ENCODE measurements around the gene FRMD1. TPM values are rescaled to one million over a fixed set of nuclear protein-coding genes. Genes with fewer than 3 reads are reported as not detected.

The FRMD1 gene
- total and polyA plus RNA-seq, 2 donors: 1.3 to 23.1 TPM

GRCh38 chr6:168030218-168030746, 48.7 kb downstream of the FRMD1 start:
- Histone ChIP-seq H3K4me1 (ENCODE audit: control insufficient read depth in 2 of 2, insufficient read depth in 2 of 2, low read length in 2 of 2) (no peaks in the 10 kb centered on the region), H3K27me3 (ENCODE audit: control insufficient read depth in 2 of 2, insufficient read depth in 1 of 2, low read length in 1 of 2) (peaks cover 0 to 8% of the 10 kb centered on the region in 2 donors), H3K27ac (ENCODE audit: low read depth in 1 of 2, low read length in 1 of 2) (no peak overlapping the region), H3K9me3 (ENCODE audit: control insufficient read depth in 2 of 2, insufficient read depth in 1 of 2, low read length in 1 of 2) (peaks cover 1 to 14% of the 10 kb centered on the region in 2 donors), H3K36me3 (ENCODE audit: control insufficient read depth in 2 of 2, insufficient read depth in 2 of 2, low read length in 1 of 2) (no peaks in the 10 kb centered on the region), H3K4me3 (ENCODE audit: low read length in 2 of 2) (no peak overlapping the region)
- DNase-seq (ENCODE audit: low read depth in 6 of 9, low spot score in 9 of 9): no peak
- WGBS: 91% methylated on average over 5 of the region's 5 CpGs

DNA sequence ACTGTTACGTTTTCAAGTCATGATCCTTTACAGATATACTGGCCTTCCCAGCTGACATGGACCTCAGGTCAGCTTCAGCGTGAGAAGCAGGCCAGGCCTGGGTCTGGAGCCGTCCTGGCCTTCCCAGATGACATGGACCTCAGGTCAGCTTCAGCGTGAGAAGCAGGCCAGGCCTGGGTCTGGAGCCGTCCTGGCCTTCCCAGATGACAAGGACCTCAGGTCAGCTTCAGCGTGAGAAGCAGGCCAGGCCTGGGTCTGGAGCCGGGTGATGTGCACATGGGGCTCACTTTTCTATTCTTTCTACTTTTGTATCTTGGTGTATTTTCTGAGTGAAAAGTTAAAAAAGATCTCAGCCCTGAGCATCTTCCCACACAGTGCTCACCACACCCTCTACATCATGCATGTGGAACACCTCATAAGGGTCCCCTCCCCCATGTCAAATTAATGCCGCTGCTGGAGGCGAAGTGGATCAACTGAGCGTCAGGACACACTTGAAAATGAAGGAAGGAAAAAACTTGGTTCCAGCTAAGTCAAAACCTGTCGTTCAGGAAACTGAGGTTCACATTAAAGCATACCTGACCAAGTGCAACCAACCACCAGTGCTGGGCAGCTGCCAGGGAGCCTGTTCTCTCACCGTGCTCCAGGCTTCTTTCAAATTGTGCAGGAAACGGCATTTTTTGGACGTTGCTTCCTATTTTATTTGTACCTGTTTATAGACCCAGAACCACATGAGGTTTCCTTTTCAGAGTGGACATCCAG, 49.4 kb downstream of the FRMD1 start:
- WGBS: 64% methylated on average over 14 of the region's 14 CpGs
- no peak overlapping the region for H3K27ac ChIP-seq (ENCODE audit: low read depth in 1 of 2, low read length in 1 of 2)
- no peaks in the 10 kb centered on the region for H3K4me1 ChIP-seq (ENCODE audit: control insufficient read depth in 2 of 2, insufficient read depth in 2 of 2, low read length in 2 of 2)
- H3K9me3 ChIP-seq (ENCODE audit: control insufficient read depth in 2 of 2, insufficient read depth in 1 of 2, low read length in 1 of 2): peaks cover 1 to 8% of the 10 kb centered on the region in 2 donors
- H3K36me3 ChIP-seq (ENCODE audit: control insufficient read depth in 2 of 2, insufficient read depth in 2 of 2, low read length in 1 of 2): no peaks in the 10 kb centered on the region
- no peak overlapping the region for H3K4me3 ChIP-seq (ENCODE audit: low read length in 2 of 2)
- DNase-seq (ENCODE audit: low read depth in 6 of 9, low spot score in 9 of 9): no peak
- H3K27me3 ChIP-seq (ENCODE audit: control insufficient read depth in 2 of 2, insufficient read depth in 1 of 2, low read length in 1 of 2): peaks cover 0 to 2% of the 10 kb centered on the region in 2 donors

- DNase-seq (ENCODE audit: low read depth in 6 of 9, low spot score in 9 of 9): no peak
These were observed 50.8 kb downstream of the FRMD1 start for GRCh38 chr6:168028181-168028580.

DNA sequence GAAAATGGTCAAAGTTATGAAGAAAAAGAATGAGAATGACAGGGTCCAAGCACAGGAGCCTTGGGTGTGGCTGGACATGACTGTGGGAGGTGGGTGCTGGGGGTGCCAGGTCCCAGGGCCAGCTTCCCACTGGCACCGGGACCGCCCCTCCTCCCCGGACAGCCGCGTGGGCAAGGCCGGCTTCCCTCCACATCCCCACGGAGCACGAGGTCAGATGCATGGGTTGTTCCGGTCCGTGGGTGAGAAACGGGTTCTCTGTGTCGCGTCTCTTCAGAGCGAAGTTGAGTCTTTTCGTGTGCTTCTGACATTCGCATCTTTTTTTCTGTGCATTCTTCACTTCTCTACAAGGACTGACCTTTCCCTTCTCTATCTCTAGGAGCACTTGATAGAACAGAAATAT, 51.5 kb downstream of the FRMD1 start:
- Histone ChIP-seq H3K27ac (ENCODE audit: low read depth in 1 of 2, low read length in 1 of 2) (no peak overlapping the region), H3K4me3 (ENCODE audit: low read length in 2 of 2) (no peak overlapping the region), H3K4me1 (ENCODE audit: control insufficient read depth in 2 of 2, insufficient read depth in 2 of 2, low read length in 2 of 2) (no peaks in the 10 kb centered on the region), H3K36me3 (ENCODE audit: control insufficient read depth in 2 of 2, insufficient read depth in 2 of 2, low read length in 1 of 2) (no peaks in the 10 kb centered on the region), H3K27me3 (ENCODE audit: control insufficient read depth in 2 of 2, insufficient read depth in 1 of 2, low read length in 1 of 2) (no peaks in the 10 kb centered on the region), H3K9me3 (ENCODE audit: control insufficient read depth in 2 of 2, insufficient read depth in 1 of 2, low read length in 1 of 2) (peaks cover 0 to 5% of the 10 kb centered on the region in 2 donors)
- WGBS: 97% methylated on average over 16 of the region's 16 CpGs
- DNase-seq (ENCODE audit: low read depth in 6 of 9, low spot score in 9 of 9): no peak

More at GRCh38 chr6:168028181-168028580, 50.8 kb downstream of the FRMD1 start:
- no peaks in the 10 kb centered on the region for H3K36me3 ChIP-seq (ENCODE audit: control insufficient read depth in 2 of 2, insufficient read depth in 2 of 2, low read length in 1 of 2)
- 97% methylated on average over 9 of the region's 9 CpGs for WGBS
- no peaks in the 10 kb centered on the region for H3K27me3 ChIP-seq (ENCODE audit: control insufficient read depth in 2 of 2, insufficient read depth in 1 of 2, low read length in 1 of 2)
- no peak overlapping the region for H3K4me3 ChIP-seq (ENCODE audit: low read length in 2 of 2)
- peaks cover 0 to 5% of the 10 kb centered on the region in 2 donors for H3K9me3 ChIP-seq (ENCODE audit: control insufficient read depth in 2 of 2, insufficient read depth in 1 of 2, low read length in 1 of 2)
- H3K4me1 ChIP-seq (ENCODE audit: control insufficient read depth in 2 of 2, insufficient read depth in 2 of 2, low read length in 2 of 2): no peaks in the 10 kb centered on the region
- no peak overlapping the region for H3K27ac ChIP-seq (ENCODE audit: low read depth in 1 of 2, low read length in 1 of 2)

DNA sequence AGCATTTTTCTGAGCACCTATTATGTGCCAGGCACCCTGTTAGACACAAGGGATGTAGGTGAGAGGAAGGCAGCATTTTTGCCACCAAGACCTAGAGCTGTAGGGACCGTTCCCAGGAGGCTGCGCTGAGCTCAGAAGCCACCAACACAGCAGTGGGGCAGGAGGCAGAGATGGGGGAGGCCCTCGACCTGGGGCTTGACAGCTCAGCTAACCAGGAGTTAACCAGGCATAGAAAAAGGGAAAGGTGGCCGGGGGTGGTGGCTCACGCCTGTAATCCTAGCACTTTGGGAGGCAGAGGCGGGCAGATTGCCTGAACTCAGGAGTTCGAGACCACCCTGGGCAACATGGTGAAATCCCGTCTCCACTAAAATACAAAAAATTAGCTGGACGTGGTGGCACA, 52.1 kb downstream of the FRMD1 start:
- no peak overlapping the region for H3K4me3 ChIP-seq (ENCODE audit: low read length in 2 of 2)
- no peaks in the 10 kb centered on the region for H3K36me3 ChIP-seq (ENCODE audit: control insufficient read depth in 2 of 2, insufficient read depth in 2 of 2, low read length in 1 of 2)
- H3K4me1 ChIP-seq (ENCODE audit: control insufficient read depth in 2 of 2, insufficient read depth in 2 of 2, low read length in 2 of 2): no peaks in the 10 kb centered on the region
- WGBS: 95% methylated on average over 9 of the region's 9 CpGs
- H3K27ac ChIP-seq (ENCODE audit: low read depth in 1 of 2, low read length in 1 of 2): no peak overlapping the region
- DNase-seq (ENCODE audit: low read depth in 6 of 9, low spot score in 9 of 9): no peak
- no peaks in the 10 kb centered on the region for H3K27me3 ChIP-seq (ENCODE audit: control insufficient read depth in 2 of 2, insufficient read depth in 1 of 2, low read length in 1 of 2)
- H3K9me3 ChIP-seq (ENCODE audit: control insufficient read depth in 2 of 2, insufficient read depth in 1 of 2, low read length in 1 of 2): peaks cover 0 to 5% of the 10 kb centered on the region in 2 donors

DNA sequence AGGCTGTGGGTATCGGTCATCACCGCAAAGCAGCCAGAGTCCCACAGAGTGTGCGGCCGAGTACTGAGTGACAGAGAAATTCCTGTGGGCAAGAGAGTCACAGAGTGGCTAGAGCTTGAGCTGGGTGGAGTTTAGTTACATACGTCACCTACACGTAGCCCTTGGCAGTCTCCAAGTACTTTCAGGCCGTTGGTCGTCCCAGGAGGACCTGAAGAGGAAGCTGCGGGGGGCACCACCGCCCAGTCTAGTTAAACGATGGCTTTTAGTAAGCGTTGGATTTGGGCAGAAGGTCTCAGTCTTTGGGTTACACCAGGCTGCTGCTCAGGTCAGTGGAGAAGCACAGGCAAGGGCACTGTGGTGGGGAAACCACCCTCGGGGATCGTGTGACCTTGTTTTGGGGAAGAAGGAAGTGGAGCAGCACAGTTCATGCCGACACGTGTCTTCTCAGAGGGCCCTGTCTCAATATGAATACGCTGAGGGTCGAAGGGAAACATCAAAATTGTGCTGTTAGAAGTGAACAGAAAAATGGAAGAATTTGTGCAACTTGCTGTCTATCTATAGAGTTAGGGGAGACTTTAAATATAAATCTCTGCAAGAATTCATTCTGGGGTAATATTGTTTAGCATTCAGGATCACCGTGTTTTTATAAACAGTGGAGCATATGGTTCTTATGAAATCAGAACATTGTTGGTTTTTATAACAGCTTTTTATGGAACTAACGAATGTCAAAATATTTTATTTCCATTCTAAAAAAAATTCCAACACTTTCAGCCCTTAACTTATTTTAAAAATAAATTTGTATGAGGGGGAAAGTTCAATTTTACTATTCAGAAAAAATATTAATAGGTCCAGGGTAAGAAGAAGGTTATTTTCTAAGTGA, 52.9 kb downstream of the FRMD1 start:
- 91% methylated on average over 20 of the region's 20 CpGs for WGBS
- DNase-seq (ENCODE audit: low read depth in 6 of 9, low spot score in 9 of 9): no peak
- Histone ChIP-seq H3K4me3 (ENCODE audit: low read length in 2 of 2) (no peak overlapping the region), H3K27ac (ENCODE audit: low read depth in 1 of 2, low read length in 1 of 2) (no peak overlapping the region), H3K9me3 (ENCODE audit: control insufficient read depth in 2 of 2, insufficient read depth in 1 of 2, low read length in 1 of 2) (peaks cover 0 to 5% of the 10 kb centered on the region in 2 donors), H3K4me1 (ENCODE audit: control insufficient read depth in 2 of 2, insufficient read depth in 2 of 2, low read length in 2 of 2) (no peaks in the 10 kb centered on the region), H3K36me3 (ENCODE audit: control insufficient read depth in 2 of 2, insufficient read depth in 2 of 2, low read length in 1 of 2) (no peaks in the 10 kb centered on the region), H3K27me3 (ENCODE audit: control insufficient read depth in 2 of 2, insufficient read depth in 1 of 2, low read length in 1 of 2) (no peaks in the 10 kb centered on the region)

- DNase-seq (ENCODE audit: low read depth in 6 of 9, low spot score in 9 of 9): no peak
- no peaks in the 10 kb centered on the region for H3K4me1 ChIP-seq (ENCODE audit: control insufficient read depth in 2 of 2, insufficient read depth in 2 of 2, low read length in 2 of 2)
- 94% methylated on average over 18 of the region's 18 CpGs for WGBS
- H3K36me3 ChIP-seq (ENCODE audit: control insufficient read depth in 2 of 2, insufficient read depth in 2 of 2, low read length in 1 of 2): no peaks in the 10 kb centered on the region
- no peaks in the 10 kb centered on the region for H3K27me3 ChIP-seq (ENCODE audit: control insufficient read depth in 2 of 2, insufficient read depth in 1 of 2, low read length in 1 of 2)
- no peak overlapping the region for H3K4me3 ChIP-seq (ENCODE audit: low read length in 2 of 2)
- no peak overlapping the region for H3K27ac ChIP-seq (ENCODE audit: low read depth in 1 of 2, low read length in 1 of 2)
- H3K9me3 ChIP-seq (ENCODE audit: control insufficient read depth in 2 of 2, insufficient read depth in 1 of 2, low read length in 1 of 2): peaks cover 0 to 5% of the 10 kb centered on the region in 2 donors
These were observed 54.0 kb downstream of the FRMD1 start for GRCh38 chr6:168024951-168025510.

- DNase-seq (ENCODE audit: low read depth in 6 of 9, low spot score in 9 of 9): no peak
- Histone ChIP-seq H3K9me3 (ENCODE audit: control insufficient read depth in 2 of 2, insufficient read depth in 1 of 2, low read length in 1 of 2) (peaks cover 0 to 5% of the 10 kb centered on the region in 2 donors), H3K4me3 (ENCODE audit: low read length in 2 of 2) (no peak overlapping the region), H3K4me1 (ENCODE audit: control insufficient read depth in 2 of 2, insufficient read depth in 2 of 2, low read length in 2 of 2) (no peaks in the 10 kb centered on the region), H3K27me3 (ENCODE audit: control insufficient read depth in 2 of 2, insufficient read depth in 1 of 2, low read length in 1 of 2) (no peaks in the 10 kb centered on the region), H3K36me3 (ENCODE audit: control insufficient read depth in 2 of 2, insufficient read depth in 2 of 2, low read length in 1 of 2) (no peaks in the 10 kb centered on the region), H3K27ac (ENCODE audit: low read depth in 1 of 2, low read length in 1 of 2) (no peak overlapping the region)
- 90% methylated on average over 7 of the region's 7 CpGs for WGBS
These were observed 56.3 kb downstream of the FRMD1 start for GRCh38 chr6:168022488-168023321.
